Measurements from ENCODE around the gene OR7G2. TPM values are rescaled to one million over a fixed set of nuclear protein-coding genes. Genes with fewer than 3 reads are reported as not detected.

Gene OR7G2
- total RNA-seq, 3 donors from 2014 or later (not counting 1 experiment from before 2014, with no cell fraction given) = not detected

GRCh38 chr19:9061879-9062278, 45.4 kb downstream of the OR7G2 start:
- Histone ChIP-seq H3K4me1 (ENCODE audit: control insufficient read depth, insufficient read depth, low read length) (no peaks in the 10 kb centered on the region), H3K36me3 (ENCODE audit: control insufficient read depth, insufficient read depth, low read length) (no peaks in the 10 kb centered on the region), H3K9me3 (ENCODE audit: control insufficient read depth, insufficient read depth, low read length) (no peaks in the 10 kb centered on the region), H3K27me3 (ENCODE audit: control insufficient read depth, insufficient read depth, low read length) (no peaks in the 10 kb centered on the region), H3K27ac (ENCODE audit: low read length) (no peak overlapping the region), H3K4me3 (ENCODE audit: low read length) (no peak overlapping the region)
- 92% methylated on average over 6 of the region's 8 CpGs for WGBS (ENCODE audit: insufficient coverage)
- no peak for ATAC-seq
- no peak for TF ChIP-seq CTCF (IDR thresholded peaks at IDR 0.05)
- H3K9me3 Mint-ChIP-seq = no peaks in the 10 kb centered on the region
- peaks cover 3 to 6% of the 10 kb centered on the region in 2 donors for H3K27me3 Mint-ChIP-seq (ENCODE audit: low read depth in 2 of 2)
- H3K36me3 Mint-ChIP-seq = no peaks in the 10 kb centered on the region
- no peak overlapping the region for H3K4me3 Mint-ChIP-seq
- no peak overlapping the region for H3K27ac Mint-ChIP-seq
- no peak for DNase-seq
- intact Hi-C loops (cut with micrococcal nuclease) = no loop called here
- no peaks in the 10 kb centered on the region for H3K4me1 Mint-ChIP-seq

GRCh38 chr19:9060564-9061340, 46.5 kb downstream of the OR7G2 start:
- H3K4me1 Mint-ChIP-seq = no peaks in the 10 kb centered on the region
- H3K4me3 ChIP-seq (ENCODE audit: low read length) = no peak overlapping the region
- H3K27ac Mint-ChIP-seq = no peak overlapping the region
- no peaks in the 10 kb centered on the region for H3K36me3 ChIP-seq (ENCODE audit: control insufficient read depth, insufficient read depth, low read length)
- H3K4me1 ChIP-seq (ENCODE audit: control insufficient read depth, insufficient read depth, low read length) = no peaks in the 10 kb centered on the region
- no peak overlapping the region for H3K27ac ChIP-seq (ENCODE audit: low read length)
- H3K4me3 Mint-ChIP-seq = no peak overlapping the region
- no peak for ATAC-seq
- WGBS (ENCODE audit: insufficient coverage) = 83% methylated on average over 15 of the region's 17 CpGs
- no peak for TF ChIP-seq CTCF (IDR thresholded peaks at IDR 0.05)
- H3K9me3 Mint-ChIP-seq = no peaks in the 10 kb centered on the region
- intact Hi-C loops (cut with micrococcal nuclease) = no loop called here
- H3K9me3 ChIP-seq (ENCODE audit: control insufficient read depth, insufficient read depth, low read length) = no peaks in the 10 kb centered on the region
- no peak for DNase-seq
- no peaks in the 10 kb centered on the region for H3K27me3 ChIP-seq (ENCODE audit: control insufficient read depth, insufficient read depth, low read length)
- H3K27me3 Mint-ChIP-seq (ENCODE audit: low read depth in 2 of 2) = peaks cover 3 to 6% of the 10 kb centered on the region in 2 donors
- H3K36me3 Mint-ChIP-seq = no peaks in the 10 kb centered on the region

DNA sequence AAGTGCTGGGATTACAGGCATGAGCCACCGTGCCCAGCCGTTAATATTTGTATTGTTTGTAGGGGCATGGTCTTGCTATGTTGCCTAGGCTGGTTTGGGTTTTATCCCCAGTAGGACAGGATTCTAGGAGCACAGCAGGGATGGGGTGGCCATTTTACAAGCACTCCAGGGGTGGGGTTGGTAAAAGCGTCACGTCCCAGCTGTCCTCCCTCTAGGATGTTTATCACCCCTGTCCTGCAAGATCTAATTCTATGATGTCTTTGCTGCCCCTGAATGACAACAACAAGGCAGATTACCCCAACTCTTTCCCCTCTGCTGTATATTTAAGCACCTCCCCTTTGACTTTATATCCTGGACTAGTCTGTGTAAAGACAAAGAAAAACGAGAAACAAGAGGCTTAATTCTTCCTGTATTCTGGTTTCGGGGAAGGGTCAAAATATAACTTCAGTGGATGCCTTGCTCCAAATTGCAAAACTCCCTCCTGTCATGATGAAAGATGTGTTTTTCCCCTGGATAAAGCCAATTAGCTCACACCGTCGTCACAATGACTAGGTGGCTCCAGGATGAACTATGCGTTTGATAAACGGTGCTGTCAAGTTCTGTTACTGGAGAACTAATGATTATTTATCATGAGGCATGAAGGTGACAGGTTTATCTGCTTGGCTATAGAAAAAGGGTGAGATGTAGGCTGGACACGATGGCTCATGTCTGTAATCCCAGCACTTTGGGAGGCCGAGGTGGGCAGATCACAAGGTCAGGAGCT, 48.2 kb downstream of the OR7G2 start:
- Mint-ChIP-seq H3K27me3 (ENCODE audit: low read depth in 2 of 2) (peaks cover 5 to 6% of the 10 kb centered on the region in 2 donors), H3K36me3 (no peaks in the 10 kb centered on the region), H3K9me3 (no peaks in the 10 kb centered on the region), H3K4me1 (no peaks in the 10 kb centered on the region), H3K27ac (no peak overlapping the region), H3K4me3 (no peak overlapping the region)
- H3K36me3 ChIP-seq (ENCODE audit: control insufficient read depth, insufficient read depth, low read length) = no peaks in the 10 kb centered on the region
- DNase-seq (no peak), ATAC-seq (no peak)
- H3K4me3 ChIP-seq (ENCODE audit: low read length) = no peak overlapping the region
- H3K27ac ChIP-seq (ENCODE audit: low read length) = no peak overlapping the region
- intact Hi-C loops (cut with micrococcal nuclease) = no loop called here
- no peak for TF ChIP-seq CTCF (IDR thresholded peaks at IDR 0.05)
- H3K4me1 ChIP-seq (ENCODE audit: control insufficient read depth, insufficient read depth, low read length) = no peaks in the 10 kb centered on the region
- no peaks in the 10 kb centered on the region for H3K9me3 ChIP-seq (ENCODE audit: control insufficient read depth, insufficient read depth, low read length)
- 81% methylated on average over 12 of the region's 12 CpGs for WGBS (ENCODE audit: insufficient coverage)
- no peaks in the 10 kb centered on the region for H3K27me3 ChIP-seq (ENCODE audit: control insufficient read depth, insufficient read depth, low read length)

Data from natural killer cell (primary cell).